GM19324 (cell line): ENCODE data around the gene C8G.

ENCODE experiments used
- ATAC-seq: cut with Tn5 transposase; IDR thresholded peaks from one replicate; pipeline ENCODE4 v1.9.1; 2021; ENCODE audit warnings: mild to moderate bottlenecking, moderate library complexity; ENCODE audit not compliant: unreplicated experiment, low FRiP score

Gene C8G

DNA sequence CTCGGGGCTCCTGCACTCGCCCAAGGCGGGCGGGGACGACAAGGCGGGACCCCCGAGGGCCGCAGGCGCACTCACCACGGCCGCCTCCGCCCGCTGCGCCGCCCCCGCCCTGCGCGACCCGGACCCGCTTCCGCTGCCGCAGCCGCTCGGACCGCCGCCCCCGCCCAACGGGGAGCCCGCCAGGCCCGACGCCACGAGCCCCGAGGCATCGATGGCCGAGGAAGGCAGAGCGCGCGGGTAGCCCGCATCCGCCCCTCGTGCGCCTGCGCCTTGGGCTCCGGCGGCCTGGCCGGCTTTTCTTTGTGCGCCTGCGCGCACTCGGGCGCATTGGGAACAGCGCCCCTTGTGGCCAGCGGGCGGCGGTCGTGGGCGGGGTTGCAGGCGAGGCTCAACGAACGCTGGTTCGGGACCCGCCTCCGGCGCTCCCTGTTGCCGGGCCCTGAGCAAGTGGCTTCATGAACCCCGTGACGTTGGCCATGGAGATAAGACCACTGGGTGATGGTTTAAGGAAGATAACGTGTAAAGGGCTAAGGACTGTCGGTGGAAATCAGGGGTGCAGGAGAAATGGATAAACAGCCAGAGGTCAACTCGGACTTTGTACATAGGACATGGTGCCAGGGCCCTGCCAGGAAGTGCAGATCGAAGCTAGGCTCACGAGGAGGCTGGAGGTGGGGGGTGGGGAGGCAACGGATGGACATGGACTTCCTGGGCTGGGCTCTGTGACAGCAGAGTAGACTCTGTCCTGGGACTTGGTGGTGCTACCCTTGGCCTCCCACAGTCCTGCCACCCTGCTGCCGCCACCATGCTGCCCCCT, at the start of gene C8G, which contains the start of gene FBXW5:
Gene C8G (plus strand): TSS at position 725 of the 814 bp plus-strand sequence. CDS start 78 bp downstream, at position 803.
Gene FBXW5 (minus strand): TSS at position 220 of the 814 bp plus-strand sequence. CDS start 655 bp downstream, outside the sequence.
- ATAC-seq, result peak; percentile 91

DNA sequence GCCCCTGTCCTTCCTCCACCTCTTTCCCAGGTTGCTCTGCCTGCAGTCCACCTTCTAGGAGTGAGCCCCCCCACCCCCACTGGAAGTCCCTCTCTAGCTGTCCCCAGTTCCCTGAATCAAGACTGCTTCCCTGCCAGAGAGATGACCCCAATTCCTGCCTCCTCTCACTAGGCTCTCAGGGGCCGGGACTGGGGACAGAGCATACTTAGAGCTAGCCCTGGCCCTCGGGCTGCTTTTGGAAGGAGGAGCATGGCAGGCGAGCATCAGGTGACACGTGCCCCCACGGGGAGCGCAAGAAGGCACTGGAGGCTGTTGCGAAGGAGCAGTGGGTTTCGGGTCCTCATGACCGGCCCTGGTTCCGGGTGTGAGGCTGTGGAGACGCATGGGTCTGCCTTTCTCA, 49.0 kb upstream of the C8G start:
- ATAC-seq, result no peak

DNA sequence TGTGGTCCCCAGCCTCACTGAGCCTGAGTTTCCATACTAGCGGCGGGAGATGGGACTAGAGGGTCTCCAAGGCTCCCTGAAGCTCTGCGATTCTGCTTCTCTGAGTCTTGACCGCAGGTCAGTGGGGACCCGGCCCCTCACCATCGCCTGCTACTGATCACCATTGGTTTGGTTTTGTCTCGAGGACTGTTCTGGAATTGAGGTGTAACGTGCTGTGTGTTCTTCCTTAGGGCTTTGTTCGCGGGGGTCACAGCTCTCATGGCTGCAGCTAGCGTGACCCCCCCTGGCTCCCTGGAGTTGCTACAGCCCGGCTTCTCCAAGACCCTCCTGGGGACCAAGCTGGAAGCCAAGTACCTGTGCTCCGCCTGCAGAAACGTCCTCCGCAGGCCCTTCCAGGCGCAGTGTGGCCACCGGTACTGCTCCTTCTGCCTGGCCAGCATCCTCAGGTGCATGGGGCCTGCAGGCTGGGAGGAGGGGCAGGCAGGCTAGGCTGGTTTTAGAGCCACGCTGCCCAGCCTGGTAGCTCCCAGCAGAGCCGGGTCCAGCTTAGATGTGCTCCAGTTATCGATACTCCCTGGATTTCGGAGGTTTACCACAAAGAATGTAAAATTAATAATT, 46.5 kb upstream of the C8G start:
- ATAC-seq, result no peak

DNA sequence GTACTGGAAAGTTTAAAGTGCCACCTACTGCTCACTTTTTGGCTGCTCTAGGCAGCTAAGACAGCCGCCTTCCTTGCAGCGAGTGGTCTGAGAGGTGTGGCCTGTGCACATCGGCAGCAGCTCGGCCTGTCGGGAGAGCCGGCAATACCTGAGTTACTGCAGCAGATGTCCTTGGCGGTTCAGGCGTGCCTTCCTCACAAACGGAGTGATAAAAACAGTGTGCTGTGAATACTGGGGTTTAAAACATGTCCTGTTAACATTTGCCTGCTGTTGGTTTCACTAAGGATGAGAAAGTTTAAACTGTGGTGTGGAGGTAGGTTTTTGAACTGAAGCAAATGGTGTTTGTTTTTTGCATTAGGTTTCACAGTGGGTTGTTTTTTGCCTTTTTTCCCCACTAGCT, 45.8 kb upstream of the C8G start:
- ATAC-seq, result peak; percentile 37

DNA sequence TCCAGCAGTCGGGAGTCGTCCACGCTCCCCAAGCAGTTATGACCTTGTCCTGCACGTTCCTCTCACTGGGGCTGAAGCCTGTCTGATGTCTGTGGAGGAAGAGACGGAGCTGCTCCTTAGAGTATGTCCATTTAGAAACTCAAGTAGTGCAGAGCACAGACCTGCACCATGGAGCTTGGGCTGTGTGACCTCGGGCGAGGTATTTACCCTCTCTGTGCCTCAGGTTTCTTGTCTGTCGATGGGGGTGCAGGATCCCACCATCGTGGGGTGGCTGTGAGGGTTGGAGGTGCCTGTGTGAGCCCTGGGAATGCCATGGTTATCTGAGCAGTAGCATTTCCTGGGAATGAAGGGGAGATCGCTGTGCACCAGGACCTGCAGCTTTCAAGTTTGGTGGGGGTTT, 44.5 kb upstream of the C8G start:
- ATAC-seq, result no peak

DNA sequence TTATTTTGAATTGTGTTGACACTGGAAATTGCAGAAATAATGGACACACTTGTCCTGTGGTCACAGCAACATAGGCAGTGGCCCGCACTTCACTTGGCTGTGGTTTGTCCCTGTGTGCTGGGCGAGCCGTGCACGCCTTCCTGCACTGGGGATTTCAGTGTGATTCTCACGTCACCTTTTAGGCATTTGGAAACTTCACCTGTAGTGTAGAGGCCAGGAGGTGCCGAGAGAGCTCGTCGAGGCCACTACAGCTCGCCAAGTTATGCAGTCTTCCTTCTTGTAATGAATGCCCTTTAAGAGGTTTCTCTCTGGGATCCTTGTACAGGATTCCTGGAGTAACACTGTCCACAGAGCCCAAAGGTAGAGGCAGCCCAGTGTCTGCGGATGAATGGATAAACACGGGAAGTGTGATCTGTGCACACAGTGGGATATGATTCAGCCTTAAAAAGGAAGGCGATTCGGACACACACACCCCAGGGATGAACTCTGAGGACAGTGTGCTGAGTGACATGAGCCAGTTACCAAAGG, 44.0 kb upstream of the C8G start:
- no peak for ATAC-seq

DNA sequence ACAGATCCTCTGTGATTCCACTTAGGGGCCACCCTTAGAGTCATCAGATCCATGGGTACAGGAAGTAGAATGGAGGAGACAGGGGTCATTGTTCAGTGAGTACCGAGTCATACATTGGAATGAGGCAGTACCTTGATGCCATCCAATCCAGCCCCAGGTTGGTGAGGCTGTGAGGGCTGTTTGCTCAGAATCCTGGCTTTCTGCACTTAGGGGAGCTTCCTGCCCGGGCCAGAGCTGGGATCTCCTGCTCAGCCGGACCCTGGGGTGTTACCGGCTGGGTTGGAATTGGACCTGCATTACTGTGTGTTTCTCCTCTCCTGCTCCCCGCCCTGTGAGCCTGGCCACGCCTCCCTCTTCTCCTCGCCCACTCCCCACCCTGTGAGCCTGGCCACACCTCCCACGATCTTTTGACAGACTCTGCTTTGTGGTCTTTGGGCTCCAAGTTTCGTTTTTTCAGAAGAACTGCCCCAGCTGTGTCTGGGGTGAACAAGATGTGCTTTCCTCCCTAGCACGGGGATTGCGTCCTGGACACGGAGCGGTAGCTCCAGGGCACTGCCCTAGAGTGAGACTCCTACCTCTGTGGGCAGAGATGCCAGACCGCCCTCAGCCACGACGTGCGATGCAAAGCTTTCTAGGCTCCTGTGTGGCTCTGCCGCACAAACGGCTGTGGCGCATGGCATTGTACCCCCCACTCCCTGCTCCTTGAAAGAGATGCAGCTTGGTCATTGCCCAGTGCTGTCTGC, 43.4 kb upstream of the C8G start:
- peak; percentile 43 for ATAC-seq

DNA sequence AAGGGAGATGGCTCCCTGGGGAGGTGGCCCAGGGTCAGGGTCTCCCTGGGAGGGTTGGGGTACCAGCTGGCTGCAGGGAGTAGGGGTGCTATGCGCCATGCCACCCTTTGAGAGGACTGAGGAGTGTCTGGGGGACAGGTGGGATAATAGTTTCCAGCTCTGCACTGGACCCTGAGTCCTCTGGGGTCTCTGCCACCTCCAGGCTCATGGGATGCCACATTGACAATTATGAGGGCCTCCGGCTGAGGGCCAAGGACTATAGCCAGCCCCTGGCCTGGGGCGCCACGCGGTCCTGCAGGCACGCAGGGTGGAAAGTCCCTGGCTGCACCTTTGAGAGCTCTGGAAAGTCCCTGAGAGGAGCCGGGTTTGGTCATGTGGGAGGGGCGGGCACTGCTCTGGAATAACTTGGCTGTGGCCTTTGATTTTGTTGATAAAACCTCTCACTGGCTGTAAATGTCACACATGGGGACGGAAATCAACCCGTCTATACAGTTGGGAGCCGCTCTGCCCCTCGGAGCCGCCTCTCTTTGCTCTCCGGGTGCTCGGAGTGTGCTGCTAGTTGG, 42.7 kb upstream of the C8G start:
- peak; percentile 29 for ATAC-seq

DNA sequence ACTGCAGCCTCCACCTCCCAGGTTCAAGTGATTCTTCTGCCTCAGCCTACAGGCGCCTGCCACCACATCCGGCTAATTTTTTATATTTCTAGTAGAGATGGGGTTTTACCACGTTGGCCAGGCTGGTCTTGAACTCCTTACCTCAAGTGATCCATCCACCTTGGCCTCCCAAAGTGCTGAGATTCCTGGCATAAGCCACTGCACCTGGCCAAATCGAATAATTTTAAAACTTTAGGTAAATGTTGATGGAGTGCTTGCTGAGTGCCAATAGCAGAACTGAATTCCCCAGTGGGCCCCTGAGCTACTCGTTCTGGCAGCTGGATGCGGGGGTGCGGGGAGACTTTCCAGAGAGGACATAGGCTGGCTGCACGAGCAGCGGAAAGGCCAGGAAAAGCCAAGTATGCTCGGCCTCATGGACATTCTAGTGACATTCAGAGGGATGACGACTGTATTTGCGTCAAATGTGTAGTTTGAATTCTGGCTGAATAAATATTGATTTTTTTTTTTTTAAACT, 41.9 kb upstream of the C8G start:
- no peak for ATAC-seq

DNA sequence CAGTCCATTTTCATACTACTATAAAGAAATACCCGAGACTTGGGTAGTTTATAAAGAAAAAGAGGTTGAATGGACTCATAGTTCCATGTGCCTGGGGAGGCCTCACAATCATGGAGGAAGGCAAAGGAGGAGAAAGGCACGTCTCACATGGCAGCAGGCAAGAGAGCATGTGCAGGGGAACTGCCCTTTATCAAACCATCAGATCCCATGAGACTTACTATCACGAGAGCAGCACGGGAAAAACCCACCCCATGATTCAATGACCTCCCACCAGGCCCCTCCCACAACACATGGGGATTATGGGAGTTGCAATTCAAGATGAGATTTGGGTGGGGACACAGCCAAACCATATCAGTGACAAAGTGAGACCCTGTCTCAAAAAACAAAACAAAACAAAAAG, 38.8 kb upstream of the C8G start:
- no peak for ATAC-seq

DNA sequence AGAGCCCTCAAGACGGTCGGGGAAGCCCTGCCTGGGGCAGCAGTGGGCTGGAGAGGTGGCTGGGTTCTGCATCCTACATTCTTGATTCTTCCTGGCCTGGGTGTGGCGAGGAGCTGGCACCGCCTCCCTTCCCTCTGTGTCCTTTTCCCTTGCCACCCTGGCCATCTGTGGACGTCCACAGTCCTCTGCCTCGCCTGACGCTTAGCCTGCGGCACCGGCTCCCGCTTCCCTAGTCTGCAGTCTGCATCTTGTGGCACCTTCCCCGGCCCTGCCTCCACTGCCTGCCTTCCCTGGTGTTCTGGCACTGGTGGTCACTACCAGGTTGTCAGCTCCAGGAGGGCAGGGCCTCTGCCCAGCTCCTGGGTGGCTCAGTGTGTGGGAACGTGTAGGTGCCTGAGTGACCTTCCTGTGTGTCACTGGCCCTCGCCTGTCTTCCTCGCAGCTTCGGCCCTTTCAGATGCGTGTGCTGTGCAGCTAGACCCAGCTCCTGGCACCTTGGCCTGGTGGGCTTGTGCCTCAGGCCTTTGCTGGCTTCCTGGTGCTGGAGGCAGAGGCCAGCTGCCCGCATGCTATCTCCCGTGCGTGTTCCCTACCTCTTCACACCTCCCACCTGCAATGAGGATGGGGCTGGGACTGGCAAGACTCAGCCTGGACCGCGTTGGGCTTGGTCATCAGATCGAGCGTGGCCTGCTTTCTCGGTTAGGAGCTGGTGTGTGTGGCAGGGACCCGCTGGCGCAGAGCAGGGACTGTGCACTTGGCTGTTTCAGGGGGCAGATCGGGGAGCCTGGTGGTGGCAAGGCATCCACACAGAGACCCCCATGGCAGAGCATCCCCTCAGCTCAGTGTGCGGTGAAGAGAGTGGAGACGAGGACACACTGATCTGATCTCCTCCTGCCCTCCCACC, 37.8 kb upstream of the C8G start:
- ATAC-seq, result no peak

DNA sequence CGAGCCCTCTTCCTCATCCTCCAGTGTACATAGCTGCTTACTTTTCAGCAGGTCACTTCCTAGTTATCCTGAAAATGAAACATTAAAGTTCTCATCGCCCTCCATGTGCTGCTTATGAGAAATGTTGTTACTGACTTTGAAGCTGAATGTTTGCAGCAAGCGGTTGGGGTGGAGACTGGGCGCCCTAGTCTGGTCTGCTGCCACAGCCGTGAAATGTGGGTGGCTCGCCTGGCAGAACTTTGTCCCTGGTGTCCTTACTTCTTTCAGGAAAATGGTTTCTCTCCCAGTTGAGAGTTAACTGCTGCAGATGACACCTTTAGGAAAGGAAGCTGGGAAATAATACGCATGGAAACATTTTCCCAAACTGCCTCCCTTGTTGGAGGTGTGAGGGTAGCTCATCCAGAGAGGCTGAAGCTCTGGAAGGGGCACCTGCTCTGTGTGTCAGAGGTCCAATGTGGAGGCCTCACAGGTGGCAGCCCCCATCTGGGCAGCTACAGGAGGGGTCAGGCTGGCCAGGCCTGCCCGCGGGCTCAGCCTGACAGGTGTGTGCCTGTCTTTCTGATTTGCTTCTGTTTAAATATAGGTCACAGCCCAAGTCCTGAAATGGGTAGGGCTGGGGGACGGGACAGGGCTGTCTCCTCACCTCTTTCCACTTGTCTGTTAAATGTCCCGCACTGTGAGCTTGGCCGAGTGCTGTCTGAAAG, 34.7 kb upstream of the C8G start:
- ATAC-seq, result no peak

DNA sequence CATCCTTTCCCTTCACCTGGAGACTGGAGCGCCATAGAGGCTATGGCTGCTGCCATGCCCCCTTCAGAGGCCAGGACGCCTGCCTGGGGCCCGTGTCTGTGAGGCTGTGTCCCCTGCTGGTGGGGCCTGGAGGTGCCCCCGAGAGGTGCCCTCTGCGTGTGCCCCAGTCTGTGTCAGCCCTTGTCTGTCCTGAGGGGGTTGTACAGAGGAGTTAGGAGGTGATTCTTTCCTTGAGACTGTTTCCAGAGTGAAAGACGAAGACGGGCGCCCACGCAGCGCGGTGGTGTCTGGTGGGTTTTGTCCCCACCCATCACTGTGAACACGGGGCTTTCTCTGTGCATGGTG, 34.2 kb upstream of the C8G start:
- ATAC-seq, result no peak

DNA sequence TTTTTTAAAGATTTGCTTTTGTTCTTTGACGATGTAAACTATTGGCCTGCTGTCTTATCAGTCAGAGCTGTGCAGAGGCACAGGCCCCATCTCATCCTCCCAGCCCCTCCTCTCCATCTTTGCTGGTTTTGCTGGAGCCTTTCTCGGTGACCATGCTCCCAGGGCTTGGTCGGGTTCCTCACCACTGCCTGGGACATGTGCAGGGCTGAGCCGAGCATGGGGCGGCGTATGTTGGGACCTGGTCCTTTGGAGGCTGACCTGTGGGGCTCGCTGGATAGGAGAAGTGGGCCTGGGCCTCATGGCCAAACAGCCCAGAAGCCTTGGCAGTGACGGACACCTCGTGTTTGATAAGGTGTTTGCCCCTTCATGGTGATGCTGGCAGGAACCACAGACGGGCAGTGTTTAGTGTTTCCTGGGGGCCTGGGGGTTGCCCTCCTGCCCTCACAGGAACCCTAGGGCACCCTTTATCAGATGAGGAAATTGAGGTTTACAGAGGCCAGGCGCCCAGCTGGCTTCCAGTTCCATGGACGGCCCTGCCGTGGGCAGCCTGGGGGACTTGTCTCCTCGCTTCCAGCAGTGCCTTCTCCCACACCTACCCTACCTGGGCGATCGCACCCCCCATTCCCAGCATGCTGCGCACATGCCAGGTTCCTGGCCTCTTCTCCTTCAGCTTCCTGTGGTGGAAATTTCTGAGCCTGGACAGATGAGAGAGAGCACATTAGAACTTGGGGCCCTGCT, 31.2 kb upstream of the C8G start:
- ATAC-seq, result no peak

DNA sequence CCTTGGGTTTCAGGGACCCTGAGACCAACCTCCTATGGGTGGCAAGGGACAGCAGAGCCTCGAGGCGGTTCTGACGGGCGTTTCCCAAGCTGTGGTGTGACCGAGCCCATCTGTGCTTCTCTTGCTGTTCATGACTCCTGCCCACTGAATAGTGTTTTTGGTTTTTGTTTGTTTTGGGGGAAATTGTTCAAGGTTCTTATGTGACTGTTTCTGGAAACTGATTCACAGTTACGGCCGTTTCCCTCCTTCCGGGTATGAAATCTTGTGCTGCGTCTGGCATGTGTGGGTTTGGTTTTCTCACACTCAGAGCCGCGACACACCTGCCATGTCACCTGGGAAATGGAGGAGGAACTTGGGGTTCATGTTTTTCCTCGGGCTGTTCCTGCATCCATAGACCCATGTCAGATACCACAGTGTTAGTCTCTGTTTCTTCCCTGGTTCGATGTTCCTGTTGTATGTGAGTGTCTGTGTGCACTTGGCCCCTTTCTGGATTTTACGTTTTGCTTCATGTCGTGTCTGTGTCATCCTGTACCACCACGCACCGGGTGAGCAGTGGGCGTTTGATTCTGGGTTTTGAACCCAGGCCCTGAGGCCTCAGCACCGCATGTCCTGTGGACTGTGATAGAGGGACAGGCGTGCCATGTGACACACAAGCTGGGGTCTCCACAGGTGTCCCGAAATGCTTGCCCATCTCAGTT, 29.3 kb upstream of the C8G start:
- no peak for ATAC-seq

DNA sequence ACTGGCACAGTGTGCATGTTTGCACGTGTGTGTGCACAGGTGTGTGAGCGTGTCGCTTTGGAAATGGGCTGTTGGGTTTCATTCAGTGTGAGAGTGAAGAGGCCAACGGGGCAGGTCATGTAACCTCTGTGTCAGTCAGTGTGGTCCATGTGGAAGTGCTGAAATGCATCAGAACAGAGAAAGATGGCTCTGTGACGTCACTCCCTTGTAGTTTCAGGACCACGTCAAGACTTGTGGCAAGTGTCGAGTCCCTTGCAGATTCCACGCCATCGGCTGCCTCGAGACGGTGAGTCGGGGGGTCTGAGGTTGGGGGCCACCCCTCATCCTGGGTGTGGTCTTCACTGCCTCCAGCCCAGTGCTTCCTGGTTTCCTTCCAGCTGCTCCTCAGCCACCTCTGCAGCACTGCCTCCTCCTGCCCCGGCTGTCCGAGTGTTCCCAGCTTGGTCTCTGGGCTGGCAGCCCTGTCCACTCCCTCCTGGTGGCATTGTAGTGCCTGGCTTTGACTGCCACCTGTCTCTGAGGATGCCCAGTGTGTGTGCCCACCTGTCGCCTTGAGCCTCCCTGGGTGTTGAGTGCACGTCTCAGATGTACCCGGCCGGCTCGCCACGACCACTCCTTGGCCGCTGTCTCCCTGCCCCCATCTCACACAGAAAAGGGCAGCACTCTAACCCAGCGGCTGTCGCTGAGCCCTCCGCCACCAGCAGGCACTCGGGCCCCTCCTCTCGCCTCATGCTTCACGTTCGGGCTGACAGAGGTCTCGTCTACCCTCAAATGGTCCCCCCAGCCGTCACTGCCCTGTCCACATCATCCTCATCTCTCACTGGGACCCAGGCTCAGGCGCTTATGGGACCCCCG, 28.5 kb upstream of the C8G start:
- ATAC-seq, result no peak

DNA sequence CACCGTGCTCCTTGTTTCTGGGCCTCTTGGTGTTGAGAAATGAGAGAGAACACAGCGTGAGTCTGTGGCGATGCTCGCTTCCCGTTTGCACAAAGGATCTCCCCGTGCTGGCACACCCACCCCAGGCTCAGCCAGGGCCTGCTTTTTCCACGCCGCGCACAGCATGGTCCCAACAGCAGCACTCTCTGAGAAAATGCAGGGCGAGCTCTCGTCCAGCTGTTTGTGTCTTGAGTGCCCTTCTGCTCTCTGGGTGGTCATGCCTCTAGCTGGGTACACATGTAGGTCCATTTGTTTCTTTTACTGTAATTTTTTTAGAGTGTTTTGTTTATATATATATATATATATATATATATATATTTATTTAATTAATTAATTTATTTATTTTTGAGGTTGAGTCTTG, 27.1 kb upstream of the C8G start:
- ATAC-seq, result no peak
